GM23248 (cell line): ENCODE measurements around the gene TLE2.

Experiments used
- EZH2 ChIP-seq: fragments of 200-600 bp; sonication (generic); IDR thresholded peaks from 2 replicates; pipeline ENCODE4 v1.6.1; 2018; ENCODE audit warnings: antibody characterized with exemption, mild to moderate bottlenecking; ENCODE audit not compliant: insufficient read depth, poor library complexity, severe bottlenecking
- EZH2phosphoT487 ChIP-seq: fragments of 200-600 bp; sonication (generic); IDR thresholded peaks from 2 replicates; pipeline ENCODE4 v1.6.1; 2018; ENCODE audit warnings: antibody characterized with exemption, moderate library complexity, mild to moderate bottlenecking, low read depth; ENCODE audit not compliant: insufficient read depth

DNA sequence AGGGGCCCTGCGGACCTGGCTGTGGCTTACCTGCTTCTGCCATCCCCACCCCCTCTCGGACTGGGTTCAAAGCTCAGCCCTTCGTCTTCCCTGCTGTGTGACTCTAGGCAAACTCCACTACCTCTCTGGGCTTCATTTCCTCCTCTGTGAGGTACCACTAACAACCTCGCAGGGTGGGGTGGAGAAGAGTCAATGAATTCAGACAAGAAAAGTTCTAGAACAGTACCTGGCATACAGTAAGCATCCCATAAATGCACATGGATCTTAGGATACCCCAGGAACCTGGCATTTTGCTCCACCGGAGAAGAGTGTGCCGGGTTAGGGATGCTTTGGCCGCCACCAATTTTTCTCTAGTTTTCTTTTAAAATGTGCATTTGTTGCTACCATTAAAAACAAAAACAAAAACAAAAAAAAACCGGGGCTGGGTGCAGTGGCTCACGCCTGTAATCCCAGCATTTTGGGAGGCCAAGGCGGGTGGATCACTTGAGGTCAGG is 29.8 kb upstream of the TLE2 start:
- TF ChIP-seq EZH2phosphoT487 (no peak), EZH2 (no peak)
